Epithelial cell of proximal tubule (primary cell): ENCODE results near the gene EPB41L1. TPM values are rescaled to one million over a fixed set of nuclear protein-coding genes. Genes with fewer than 3 reads are reported as not detected.

Experiments used
- DNase-seq: peaks from one replicate; pipeline ENCODE4 v3.0.0-alpha.2; 2011; ENCODE audit warnings: low read depth
- H3K4me3 ChIP-seq: 2 replicates; pipeline ENCODE4 v1.5.1; 2011; ENCODE audit warnings: low read depth, mild to moderate bottlenecking, low read length
- total RNA-seq: library from RNA; depleted of rRNA; stranded (reverse); fragments of >200 nt; gene quantifications from 2 replicates; pipeline ENCODE4 v1.2.3, GENCODE V29; 2015
- TF ChIP-seq, protein P1 (sequence below): conservative IDR thresholded peaks from 2 replicates; pipeline ENCODE4 v1.5.1; 2012; ENCODE audit warnings: low read depth, mild to moderate bottlenecking, low read length

Gene EPB41L1
- total RNA-seq, 1 donor from 2014 or later = 17.4 TPM

DNA sequence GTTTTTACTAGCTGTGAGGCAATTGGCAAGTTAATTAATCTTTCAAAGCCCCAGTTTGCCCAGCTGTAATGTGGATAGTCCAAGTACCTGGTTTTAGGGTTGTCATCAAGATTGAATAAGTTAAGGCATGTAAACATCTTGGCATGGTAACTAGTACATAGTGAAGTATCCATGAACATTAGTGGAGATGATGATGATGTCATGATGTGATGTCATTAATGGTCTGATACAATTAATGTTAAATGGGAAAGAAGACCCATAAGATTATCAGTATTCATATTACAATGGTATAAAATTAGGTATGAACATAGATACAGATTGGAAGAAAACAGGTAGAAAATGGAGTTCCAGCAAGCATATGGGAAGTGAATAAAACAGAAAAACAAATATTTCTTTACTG lies 5.3 kb downstream of the EPB41L1 start:
- DNase-seq = no peak
- TF ChIP-seq, protein P1, sequence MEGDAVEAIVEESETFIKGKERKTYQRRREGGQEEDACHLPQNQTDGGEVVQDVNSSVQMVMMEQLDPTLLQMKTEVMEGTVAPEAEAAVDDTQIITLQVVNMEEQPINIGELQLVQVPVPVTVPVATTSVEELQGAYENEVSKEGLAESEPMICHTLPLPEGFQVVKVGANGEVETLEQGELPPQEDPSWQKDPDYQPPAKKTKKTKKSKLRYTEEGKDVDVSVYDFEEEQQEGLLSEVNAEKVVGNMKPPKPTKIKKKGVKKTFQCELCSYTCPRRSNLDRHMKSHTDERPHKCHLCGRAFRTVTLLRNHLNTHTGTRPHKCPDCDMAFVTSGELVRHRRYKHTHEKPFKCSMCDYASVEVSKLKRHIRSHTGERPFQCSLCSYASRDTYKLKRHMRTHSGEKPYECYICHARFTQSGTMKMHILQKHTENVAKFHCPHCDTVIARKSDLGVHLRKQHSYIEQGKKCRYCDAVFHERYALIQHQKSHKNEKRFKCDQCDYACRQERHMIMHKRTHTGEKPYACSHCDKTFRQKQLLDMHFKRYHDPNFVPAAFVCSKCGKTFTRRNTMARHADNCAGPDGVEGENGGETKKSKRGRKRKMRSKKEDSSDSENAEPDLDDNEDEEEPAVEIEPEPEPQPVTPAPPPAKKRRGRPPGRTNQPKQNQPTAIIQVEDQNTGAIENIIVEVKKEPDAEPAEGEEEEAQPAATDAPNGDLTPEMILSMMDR = no peak
- no peak overlapping the region for H3K4me3 ChIP-seq

DNA sequence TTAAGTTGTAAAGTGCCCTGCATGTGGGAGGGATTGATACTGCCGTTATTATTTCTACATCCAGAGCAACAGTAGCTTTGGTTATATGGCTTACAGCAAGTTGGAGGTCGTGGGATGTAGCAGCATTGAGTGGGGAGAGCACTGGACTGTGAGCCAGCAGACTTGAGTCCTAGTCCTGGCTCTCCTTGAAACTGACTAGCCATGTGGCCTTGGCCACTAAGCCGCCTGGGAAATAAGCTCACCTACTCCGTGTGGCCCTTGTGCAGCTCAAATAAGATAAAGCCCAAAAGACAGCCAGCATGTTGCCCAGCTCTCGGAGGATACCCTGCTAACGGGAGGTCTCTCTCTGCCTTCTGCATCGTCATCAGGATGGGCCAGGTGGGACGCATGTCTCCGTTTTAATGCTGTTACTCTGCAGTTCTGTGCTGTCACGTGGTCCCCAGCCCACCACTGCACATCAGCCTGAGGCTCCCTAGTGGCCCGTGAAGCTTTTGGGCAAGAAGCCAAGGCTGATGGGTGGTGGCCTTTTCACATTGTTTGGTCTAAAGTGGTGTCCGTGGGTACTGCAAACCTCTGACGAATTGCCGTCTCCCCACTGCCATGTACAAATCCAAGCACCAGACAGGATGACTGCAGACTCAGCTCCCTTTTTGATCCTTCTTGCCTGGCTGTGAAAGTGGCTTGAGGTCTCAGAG lies 7.9 kb downstream of the EPB41L1 start:
- H3K4me3 ChIP-seq = no peak overlapping the region
- TF ChIP-seq, protein P1 = no peak
- no peak for DNase-seq

DNA sequence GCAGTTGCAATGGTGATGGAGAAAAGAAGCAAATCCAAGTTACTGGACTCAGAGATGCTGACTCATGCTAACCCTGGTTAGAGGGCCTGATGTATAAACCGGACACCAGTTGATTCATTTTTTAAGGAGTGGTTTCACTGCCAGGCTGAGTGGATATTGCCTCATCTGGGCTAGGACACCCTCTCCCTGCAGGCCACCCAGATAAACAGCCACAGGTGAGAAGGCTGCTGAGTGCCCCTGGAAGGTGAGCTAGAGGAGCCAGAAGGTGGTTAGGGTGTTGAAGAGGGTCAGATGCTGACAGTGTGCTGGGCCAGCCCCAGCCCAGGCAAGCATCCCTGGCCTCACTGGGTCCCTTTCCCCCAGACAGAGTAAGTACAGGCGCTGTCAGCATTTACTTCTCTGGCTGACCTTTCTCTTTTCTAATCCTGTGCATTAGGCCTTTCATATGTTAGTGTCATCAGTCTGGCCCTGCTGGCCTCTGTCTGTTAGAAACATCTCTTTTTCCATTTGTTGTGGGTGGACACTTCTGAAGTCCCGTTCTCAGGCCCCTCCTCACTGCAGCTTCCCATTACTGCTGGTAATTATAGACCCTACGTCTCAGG lies 13.5 kb downstream of the EPB41L1 start:
- TF ChIP-seq, protein P1 = no peak
- no peak for DNase-seq
- H3K4me3 ChIP-seq = no peak overlapping the region

DNA sequence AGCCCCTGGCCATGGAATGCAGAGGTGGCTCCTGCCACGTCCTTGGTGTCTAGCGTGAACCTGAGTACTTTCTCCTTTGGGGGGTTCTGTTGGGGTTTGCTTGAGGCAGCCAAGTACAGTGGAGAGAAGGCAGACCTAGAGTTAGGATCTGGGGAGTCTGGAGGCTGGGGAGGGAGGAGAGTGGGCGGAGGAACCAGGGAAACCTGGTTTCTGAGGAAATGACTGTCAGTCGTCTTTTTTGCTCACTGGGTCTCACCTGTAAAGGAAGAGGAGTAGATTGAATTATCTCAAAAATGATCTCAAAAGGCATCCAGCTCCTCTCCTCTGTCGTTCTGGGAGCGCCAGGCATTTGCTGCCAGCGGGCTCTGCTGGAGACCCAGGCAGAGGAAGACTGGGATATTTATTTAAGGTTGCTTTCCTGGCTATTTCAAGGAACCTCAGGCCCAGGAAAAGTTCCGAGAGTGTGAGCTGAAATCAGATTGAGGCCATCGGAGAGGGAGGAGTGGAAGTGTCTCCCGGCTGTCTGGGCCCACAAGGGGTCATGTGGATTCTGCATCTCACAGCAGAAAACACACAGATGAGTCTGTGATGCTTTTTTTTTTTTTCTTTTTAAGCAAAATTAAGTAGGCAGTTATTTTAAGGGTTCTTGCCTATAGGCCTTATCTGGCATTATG lies 16.1 kb downstream of the EPB41L1 start:
- no peak overlapping the region for H3K4me3 ChIP-seq
- DNase-seq = no peak
- TF ChIP-seq, protein P1 = no peak

DNA sequence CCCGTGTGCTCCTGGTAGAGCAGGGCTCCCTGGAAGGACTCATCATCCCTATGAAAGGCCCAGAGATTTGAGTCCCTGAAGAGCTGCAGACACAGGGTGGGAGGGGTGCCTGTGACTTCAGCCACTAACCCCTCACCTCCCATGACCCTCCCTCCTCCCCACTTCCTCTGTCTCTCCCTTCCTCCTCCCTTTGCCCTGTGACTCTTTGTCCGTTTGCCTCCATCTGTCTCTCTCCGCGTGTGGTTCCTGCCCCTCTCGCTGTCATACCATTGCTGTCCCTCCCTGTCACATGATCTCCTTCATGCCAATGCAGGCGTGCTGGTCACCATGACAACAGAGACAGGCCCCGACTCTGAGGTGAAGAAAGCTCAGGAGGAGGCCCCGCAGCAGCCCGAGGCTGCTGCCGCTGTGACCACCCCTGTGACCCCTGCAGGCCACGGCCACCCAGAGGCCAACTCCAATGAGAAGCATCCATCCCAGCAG lies 19.0 kb downstream of the EPB41L1 start:
- H3K4me3 ChIP-seq = no peak overlapping the region
- TF ChIP-seq, protein P1 = no peak
- DNase-seq = no peak

DNA sequence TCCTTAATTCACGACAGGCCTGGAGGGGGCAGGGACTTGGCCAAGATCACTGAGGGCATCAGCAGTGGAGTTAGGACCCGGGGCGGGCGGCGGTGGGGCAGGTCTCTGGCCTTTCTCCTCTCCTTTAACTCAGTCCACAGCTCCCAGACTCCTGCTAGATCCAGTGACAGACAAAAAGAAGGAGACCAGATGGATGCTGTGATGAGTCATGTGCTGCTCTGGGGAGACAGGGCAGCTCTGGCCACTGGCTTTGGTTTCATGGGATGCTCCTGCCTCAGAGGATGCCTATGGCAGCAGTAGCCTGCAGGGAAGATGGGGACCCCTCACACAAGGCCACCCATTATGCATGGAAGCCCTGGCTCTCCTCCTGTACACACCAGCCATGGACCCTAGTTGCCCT lies 20.5 kb downstream of the EPB41L1 start:
- TF ChIP-seq, protein P1 = no peak
- H3K4me3 ChIP-seq = no peak overlapping the region

More for the DNA sequence above, 20.5 kb downstream of the EPB41L1 start:
- DNase-seq = no peak
